WTC11 (cell line): ENCODE measurements around the gene ETNK2. TPM values are rescaled to one million over a fixed set of nuclear protein-coding genes. Genes with fewer than 3 reads are reported as not detected.

Source experiments
- ATAC-seq: fragments of 200-7000 bp; cut with Tn5 transposase; 2 replicates; pipeline ENCODE4 v1.10.0; 2021; ENCODE audit warnings: mild to moderate bottlenecking, moderate library complexity
- CTCF ChIA-PET: fragments of 300-600 bp; sonication (Branson Sonifier 250); formaldehyde crosslinking; loops from one replicate; lab custom pipeline; 2021; ENCODE audit warnings: antibody characterized with exemption; lab: Charles Lee
- POLR2A ChIA-PET: fragments of 350-600 bp; sonication (Branson Sonifier 250); formaldehyde crosslinking; loops from one replicate; lab custom pipeline; 2021; ENCODE audit warnings: antibody characterized with exemption; lab: Charles Lee
- DNase-seq: peaks from one replicate; pipeline ENCODE4 v3.0.0; 2021; ENCODE audit warnings: low spot score
- H3K27ac Mint-ChIP-seq: 2 replicates; pipeline ENCODE4 v1.8.0; 2021; ENCODE audit warnings: mixed read lengths
- H3K27me3 Mint-ChIP-seq: 2 replicates; pipeline ENCODE4 v1.8.0; 2021; ENCODE audit warnings: low read depth, mild to moderate bottlenecking, moderate library complexity, mixed read lengths
- H3K36me3 Mint-ChIP-seq: 2 replicates; pipeline ENCODE4 v1.8.0; 2021; ENCODE audit warnings: mixed read lengths
- H3K4me1 Mint-ChIP-seq: 2 replicates; pipeline ENCODE4 v1.8.0; 2022; ENCODE audit warnings: mixed read lengths
- H3K4me3 Mint-ChIP-seq: 2 replicates; pipeline ENCODE4 v1.8.0; 2021; ENCODE audit warnings: mild to moderate bottlenecking, moderate library complexity, mixed read lengths
- H3K9me3 Mint-ChIP-seq: 2 replicates; pipeline ENCODE4 v1.8.0; 2021; ENCODE audit warnings: mixed read lengths
- CREB1 ChIP-seq: sonication (generic); formaldehyde crosslinking; IDR thresholded peaks from 2 replicates; pipeline ENCODE4 v1.8.0; 2023; ENCODE audit warnings: mild to moderate bottlenecking, missing genetic modification reagents
- ELF4 ChIP-seq: sonication (generic); formaldehyde crosslinking; IDR thresholded peaks from 2 replicates; pipeline ENCODE4 v1.8.1; 2022; ENCODE audit warnings: low read depth, mild to moderate bottlenecking, moderate library complexity, missing genetic modification reagents
- FOXK1 ChIP-seq: sonication (generic); formaldehyde crosslinking; IDR thresholded peaks from 2 replicates; pipeline ENCODE4 v1.8.0; 2022; ENCODE audit warnings: mild to moderate bottlenecking, moderate library complexity, missing genetic modification reagents
- HMGXB4 ChIP-seq: sonication (generic); formaldehyde crosslinking; IDR thresholded peaks from 2 replicates; pipeline ENCODE4 v1.8.1; 2023; ENCODE audit warnings: mild to moderate bottlenecking, moderate library complexity, missing genetic modification reagents
- KAT7 ChIP-seq: sonication (generic); formaldehyde crosslinking; IDR thresholded peaks from 2 replicates; pipeline ENCODE4 v1.8.1; 2023; ENCODE audit warnings: missing genetic modification reagents, mild to moderate bottlenecking, borderline replicate concordance
- NFATC4 ChIP-seq: fragments of 250-450 bp; sonication (Bioruptor Pico); IDR thresholded peaks from 2 replicates; pipeline ENCODE4 v1.9.0; 2021; ENCODE audit warnings: mild to moderate bottlenecking
- NFE2L1 ChIP-seq: sonication (generic); formaldehyde crosslinking; IDR thresholded peaks from 2 replicates; pipeline ENCODE4 v1.8.1; 2023; ENCODE audit warnings: missing genetic modification reagents
- OVOL2 ChIP-seq: fragments of 250-450 bp; sonication (Bioruptor Pico); IDR thresholded peaks from 2 replicates; pipeline ENCODE4 v1.9.0; 2021; ENCODE audit warnings: mild to moderate bottlenecking, borderline replicate concordance
- PRRX2 ChIP-seq: fragments of 250-450 bp; sonication (Bioruptor Pico); IDR thresholded peaks from 2 replicates; pipeline ENCODE4 v1.8.0; 2021; ENCODE audit warnings: mild to moderate bottlenecking
- SMAD4 ChIP-seq: sonication (generic); formaldehyde crosslinking; IDR thresholded peaks from 2 replicates; pipeline ENCODE4 v1.8.0; 2022; ENCODE audit warnings: mild to moderate bottlenecking, missing genetic modification reagents
- SOX15 ChIP-seq: fragments of 250-450 bp; sonication (Bioruptor Pico); IDR thresholded peaks from 2 replicates; pipeline ENCODE4 v1.9.0; 2021; ENCODE audit warnings: mild to moderate bottlenecking
- ZNF317 ChIP-seq: sonication (generic); formaldehyde crosslinking; IDR thresholded peaks from 2 replicates; pipeline ENCODE4 v1.8.1; 2023; ENCODE audit warnings: low read depth, mild to moderate bottlenecking, moderate library complexity, missing genetic modification reagents, borderline replicate concordance
- ZNF532 ChIP-seq: fragments of 250-450 bp; sonication (Bioruptor Pico); IDR thresholded peaks from 2 replicates; pipeline ENCODE4 v1.9.0; 2021; ENCODE audit warnings: mild to moderate bottlenecking, borderline replicate concordance
- total RNA-seq: library from RNA; stranded (reverse); gene quantifications from 3 replicates; pipeline ENCODE4 v1.2.3, GENCODE V29; 2021
- TF ChIP-seq, protein P1 (sequence below): fragments of 250-450 bp; sonication (Bioruptor Pico); IDR thresholded peaks from 2 replicates; pipeline ENCODE4 v1.9.0; 2021; ENCODE audit warnings: mild to moderate bottlenecking
- TF ChIP-seq, protein P2 (sequence below): sonication (generic); formaldehyde crosslinking; IDR thresholded peaks from 2 replicates; pipeline ENCODE4 v1.8.1; 2023; ENCODE audit warnings: mild to moderate bottlenecking, missing genetic modification reagents, moderate library complexity
- TF ChIP-seq, protein P3 (sequence below): sonication (generic); formaldehyde crosslinking; IDR thresholded peaks from 2 replicates; pipeline ENCODE4 v1.8.0; 2022; ENCODE audit warnings: mild to moderate bottlenecking, missing genetic modification reagents
- TF ChIP-seq, protein P4 (sequence below): sonication (generic); formaldehyde crosslinking; IDR thresholded peaks from 2 replicates; pipeline ENCODE4 v1.8.0; 2023; ENCODE audit warnings: mild to moderate bottlenecking, missing genetic modification reagents

Gene ETNK2
- total RNA-seq, 1 experiment from 2014 or later, result 19.7 TPM

GRCh38 chr1:204131978-204132377 lies 19.9 kb downstream of the ETNK2 start:
- Mint-ChIP-seq H3K27me3 (no peaks in the 10 kb centered on the region; the same call in 1 of the 2 replicates), H3K27ac (no peak overlapping the region), H3K4me3 (no peak overlapping the region), H3K36me3 (peaks cover 6% of the 10 kb centered on the region), H3K9me3 (no peaks in the 10 kb centered on the region), H3K4me1 (peaks cover 37% of the 10 kb centered on the region)
- ChIA-PET CTCF (interaction anchor here (1.0 to 7.4 kb wide), 3 partner anchors 30 to 267 kb away, joined by 3 to 183 read pairs (median 3); no protein-coding TSS in a partner anchor), POLR2A (no interaction called here)
- TF ChIP-seq ELF4 (CRISPR knock-in tag), result no peak
- no peak for TF ChIP-seq FOXK1 (CRISPR knock-in tag)
- TF ChIP-seq CREB1 (CRISPR knock-in tag), result no peak
- TF ChIP-seq KAT7 (CRISPR knock-in tag), result no peak
- no peak for TF ChIP-seq ZNF532 (CRISPR knock-in tag)
- TF ChIP-seq ZNF317 (CRISPR knock-in tag), result no peak
- TF ChIP-seq, protein P1, sequence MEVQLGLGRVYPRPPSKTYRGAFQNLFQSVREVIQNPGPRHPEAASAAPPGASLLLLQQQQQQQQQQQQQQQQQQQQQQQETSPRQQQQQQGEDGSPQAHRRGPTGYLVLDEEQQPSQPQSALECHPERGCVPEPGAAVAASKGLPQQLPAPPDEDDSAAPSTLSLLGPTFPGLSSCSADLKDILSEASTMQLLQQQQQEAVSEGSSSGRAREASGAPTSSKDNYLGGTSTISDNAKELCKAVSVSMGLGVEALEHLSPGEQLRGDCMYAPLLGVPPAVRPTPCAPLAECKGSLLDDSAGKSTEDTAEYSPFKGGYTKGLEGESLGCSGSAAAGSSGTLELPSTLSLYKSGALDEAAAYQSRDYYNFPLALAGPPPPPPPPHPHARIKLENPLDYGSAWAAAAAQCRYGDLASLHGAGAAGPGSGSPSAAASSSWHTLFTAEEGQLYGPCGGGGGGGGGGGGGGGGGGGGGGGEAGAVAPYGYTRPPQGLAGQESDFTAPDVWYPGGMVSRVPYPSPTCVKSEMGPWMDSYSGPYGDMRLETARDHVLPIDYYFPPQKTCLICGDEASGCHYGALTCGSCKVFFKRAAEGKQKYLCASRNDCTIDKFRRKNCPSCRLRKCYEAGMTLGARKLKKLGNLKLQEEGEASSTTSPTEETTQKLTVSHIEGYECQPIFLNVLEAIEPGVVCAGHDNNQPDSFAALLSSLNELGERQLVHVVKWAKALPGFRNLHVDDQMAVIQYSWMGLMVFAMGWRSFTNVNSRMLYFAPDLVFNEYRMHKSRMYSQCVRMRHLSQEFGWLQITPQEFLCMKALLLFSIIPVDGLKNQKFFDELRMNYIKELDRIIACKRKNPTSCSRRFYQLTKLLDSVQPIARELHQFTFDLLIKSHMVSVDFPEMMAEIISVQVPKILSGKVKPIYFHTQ (CRISPR knock-in tag), result no peak
- no peak for TF ChIP-seq HMGXB4 (CRISPR knock-in tag)
- TF ChIP-seq, protein P2, sequence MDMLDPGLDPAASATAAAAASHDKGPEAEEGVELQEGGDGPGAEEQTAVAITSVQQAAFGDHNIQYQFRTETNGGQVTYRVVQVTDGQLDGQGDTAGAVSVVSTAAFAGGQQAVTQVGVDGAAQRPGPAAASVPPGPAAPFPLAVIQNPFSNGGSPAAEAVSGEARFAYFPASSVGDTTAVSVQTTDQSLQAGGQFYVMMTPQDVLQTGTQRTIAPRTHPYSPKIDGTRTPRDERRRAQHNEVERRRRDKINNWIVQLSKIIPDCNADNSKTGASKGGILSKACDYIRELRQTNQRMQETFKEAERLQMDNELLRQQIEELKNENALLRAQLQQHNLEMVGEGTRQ (CRISPR knock-in tag), result no peak
- TF ChIP-seq SMAD4 (CRISPR knock-in tag), result no peak
- TF ChIP-seq NFE2L1, result no peak
- no peak for TF ChIP-seq OVOL2 (CRISPR knock-in tag)
- no peak for TF ChIP-seq NFATC4 (CRISPR knock-in tag)
- TF ChIP-seq, protein P3, sequence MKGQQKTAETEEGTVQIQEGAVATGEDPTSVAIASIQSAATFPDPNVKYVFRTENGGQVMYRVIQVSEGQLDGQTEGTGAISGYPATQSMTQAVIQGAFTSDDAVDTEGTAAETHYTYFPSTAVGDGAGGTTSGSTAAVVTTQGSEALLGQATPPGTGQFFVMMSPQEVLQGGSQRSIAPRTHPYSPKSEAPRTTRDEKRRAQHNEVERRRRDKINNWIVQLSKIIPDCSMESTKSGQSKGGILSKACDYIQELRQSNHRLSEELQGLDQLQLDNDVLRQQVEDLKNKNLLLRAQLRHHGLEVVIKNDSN (CRISPR knock-in tag), result no peak
- TF ChIP-seq, protein P4, sequence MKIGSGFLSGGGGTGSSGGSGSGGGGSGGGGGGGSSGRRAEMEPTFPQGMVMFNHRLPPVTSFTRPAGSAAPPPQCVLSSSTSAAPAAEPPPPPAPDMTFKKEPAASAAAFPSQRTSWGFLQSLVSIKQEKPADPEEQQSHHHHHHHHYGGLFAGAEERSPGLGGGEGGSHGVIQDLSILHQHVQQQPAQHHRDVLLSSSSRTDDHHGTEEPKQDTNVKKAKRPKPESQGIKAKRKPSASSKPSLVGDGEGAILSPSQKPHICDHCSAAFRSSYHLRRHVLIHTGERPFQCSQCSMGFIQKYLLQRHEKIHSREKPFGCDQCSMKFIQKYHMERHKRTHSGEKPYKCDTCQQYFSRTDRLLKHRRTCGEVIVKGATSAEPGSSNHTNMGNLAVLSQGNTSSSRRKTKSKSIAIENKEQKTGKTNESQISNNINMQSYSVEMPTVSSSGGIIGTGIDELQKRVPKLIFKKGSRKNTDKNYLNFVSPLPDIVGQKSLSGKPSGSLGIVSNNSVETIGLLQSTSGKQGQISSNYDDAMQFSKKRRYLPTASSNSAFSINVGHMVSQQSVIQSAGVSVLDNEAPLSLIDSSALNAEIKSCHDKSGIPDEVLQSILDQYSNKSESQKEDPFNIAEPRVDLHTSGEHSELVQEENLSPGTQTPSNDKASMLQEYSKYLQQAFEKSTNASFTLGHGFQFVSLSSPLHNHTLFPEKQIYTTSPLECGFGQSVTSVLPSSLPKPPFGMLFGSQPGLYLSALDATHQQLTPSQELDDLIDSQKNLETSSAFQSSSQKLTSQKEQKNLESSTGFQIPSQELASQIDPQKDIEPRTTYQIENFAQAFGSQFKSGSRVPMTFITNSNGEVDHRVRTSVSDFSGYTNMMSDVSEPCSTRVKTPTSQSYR, result no peak
- TF ChIP-seq PRRX2 (CRISPR knock-in tag), result no peak
- no peak for TF ChIP-seq SOX15 (CRISPR knock-in tag)
- ATAC-seq, result no peak
- DNase-seq, result no peak
